CD4-positive, alpha-beta T cell treated with Interferon alpha-2 for 1 hour (primary cell): ENCODE data around the gene RBPJ.

Experiments
- DNase-seq, 2 donors: peaks; one replicate each; pipeline ENCODE4 v3.0.0-alpha.2; 2020 to 2022

The RBPJ gene

GRCh38 chr4:26463386-26463785, 142.6 kb downstream of the RBPJ start:
- no peak for DNase-seq

GRCh38 chr4:26464420-26465095, 143.7 kb downstream of the RBPJ start:
- DNase-seq = no peak

- DNase-seq = no peak
These were observed 145.9 kb downstream of the RBPJ start for GRCh38 chr4:26466578-26467270.

- DNase-seq = no peak
These were observed 146.9 kb downstream of the RBPJ start for GRCh38 chr4:26467724-26468123.

- DNase-seq = no peak
These were observed 147.6 kb downstream of the RBPJ start for GRCh38 chr4:26468283-26468949.

GRCh38 chr4:26468977-26469376, 148.2 kb downstream of the RBPJ start:
- DNase-seq = no peak

GRCh38 chr4:26471890-26472289, 151.1 kb downstream of the RBPJ start:
- no peak for DNase-seq

- DNase-seq = no peak
These were observed 153.1 kb downstream of the RBPJ start for GRCh38 chr4:26473893-26474292.

GRCh38 chr4:26474551-26474950, 153.7 kb downstream of the RBPJ start:
- DNase-seq = no peak

- no peak for DNase-seq
These were observed 154.9 kb downstream of the RBPJ start for GRCh38 chr4:26475716-26476115.

- no peak for DNase-seq
These were observed 155.7 kb downstream of the RBPJ start for GRCh38 chr4:26476545-26476944.

- DNase-seq = no peak
These were observed 157.5 kb downstream of the RBPJ start for GRCh38 chr4:26478330-26478729.

- DNase-seq = no peak
These were observed 162.0 kb downstream of the RBPJ start for GRCh38 chr4:26482508-26483462.

- no peak for DNase-seq
These were observed 163.3 kb downstream of the RBPJ start for GRCh38 chr4:26484032-26484515.

- no peak for DNase-seq
These were observed 163.7 kb downstream of the RBPJ start for GRCh38 chr4:26484516-26484915.
